GM12873 (cell line): ENCODE data around the gene ZBTB42.

Experiments used
- TF ChIP-seq, protein P1 (sequence below): IDR thresholded peaks from 2 replicates; pipeline ENCODE4 v1.5.1; 2012; ENCODE audit warnings: low read depth, mild to moderate bottlenecking, moderate library complexity, low read length, control low read depth; ENCODE audit not compliant: insufficient read depth; ENCODE audit errors: missing control alignments

Gene ZBTB42

DNA sequence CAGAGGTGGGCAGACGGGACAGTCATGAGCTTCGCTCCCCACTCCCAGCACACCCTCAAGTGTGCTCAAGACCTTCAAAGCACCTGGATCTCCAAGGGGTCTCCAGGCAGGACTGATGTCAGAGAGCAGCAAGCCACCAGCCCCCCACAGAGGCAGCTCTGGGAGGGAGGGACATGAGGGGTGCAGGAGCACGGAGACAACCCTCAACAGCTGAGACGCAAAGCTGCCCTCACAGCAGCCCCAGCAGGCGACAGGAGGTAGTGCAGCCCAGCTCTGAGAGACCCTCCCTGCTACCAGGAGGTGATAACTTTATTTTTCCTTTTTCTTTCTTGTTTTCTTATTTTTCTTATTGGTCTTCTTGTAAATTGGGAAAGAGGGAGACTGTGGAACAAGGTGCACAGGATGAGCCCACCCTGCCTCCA is 30.0 kb upstream of the ZBTB42 start:
- TF ChIP-seq, protein P1, sequence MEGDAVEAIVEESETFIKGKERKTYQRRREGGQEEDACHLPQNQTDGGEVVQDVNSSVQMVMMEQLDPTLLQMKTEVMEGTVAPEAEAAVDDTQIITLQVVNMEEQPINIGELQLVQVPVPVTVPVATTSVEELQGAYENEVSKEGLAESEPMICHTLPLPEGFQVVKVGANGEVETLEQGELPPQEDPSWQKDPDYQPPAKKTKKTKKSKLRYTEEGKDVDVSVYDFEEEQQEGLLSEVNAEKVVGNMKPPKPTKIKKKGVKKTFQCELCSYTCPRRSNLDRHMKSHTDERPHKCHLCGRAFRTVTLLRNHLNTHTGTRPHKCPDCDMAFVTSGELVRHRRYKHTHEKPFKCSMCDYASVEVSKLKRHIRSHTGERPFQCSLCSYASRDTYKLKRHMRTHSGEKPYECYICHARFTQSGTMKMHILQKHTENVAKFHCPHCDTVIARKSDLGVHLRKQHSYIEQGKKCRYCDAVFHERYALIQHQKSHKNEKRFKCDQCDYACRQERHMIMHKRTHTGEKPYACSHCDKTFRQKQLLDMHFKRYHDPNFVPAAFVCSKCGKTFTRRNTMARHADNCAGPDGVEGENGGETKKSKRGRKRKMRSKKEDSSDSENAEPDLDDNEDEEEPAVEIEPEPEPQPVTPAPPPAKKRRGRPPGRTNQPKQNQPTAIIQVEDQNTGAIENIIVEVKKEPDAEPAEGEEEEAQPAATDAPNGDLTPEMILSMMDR: peak; percentile 85

DNA sequence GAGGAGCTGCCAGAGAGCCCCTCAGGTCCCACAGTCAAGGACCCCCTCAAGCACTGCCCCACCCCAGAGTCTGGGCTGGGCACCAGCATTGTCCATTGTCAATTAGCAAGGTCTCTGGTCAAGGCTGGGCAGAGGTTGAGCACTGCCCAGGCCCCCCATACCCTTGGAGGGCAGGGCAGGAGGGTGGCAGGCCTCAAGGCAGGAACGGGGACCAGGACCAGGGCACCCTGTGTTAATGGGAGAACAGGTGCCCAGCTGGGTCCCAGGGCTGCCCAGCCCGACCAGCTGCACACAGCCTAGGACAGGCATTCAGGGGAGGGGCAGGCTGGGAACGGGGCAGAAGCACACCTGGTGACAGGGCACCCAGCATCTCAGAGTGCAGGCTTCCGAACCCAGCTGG is 29.5 kb upstream of the ZBTB42 start:
- TF ChIP-seq, protein P1: no peak

DNA sequence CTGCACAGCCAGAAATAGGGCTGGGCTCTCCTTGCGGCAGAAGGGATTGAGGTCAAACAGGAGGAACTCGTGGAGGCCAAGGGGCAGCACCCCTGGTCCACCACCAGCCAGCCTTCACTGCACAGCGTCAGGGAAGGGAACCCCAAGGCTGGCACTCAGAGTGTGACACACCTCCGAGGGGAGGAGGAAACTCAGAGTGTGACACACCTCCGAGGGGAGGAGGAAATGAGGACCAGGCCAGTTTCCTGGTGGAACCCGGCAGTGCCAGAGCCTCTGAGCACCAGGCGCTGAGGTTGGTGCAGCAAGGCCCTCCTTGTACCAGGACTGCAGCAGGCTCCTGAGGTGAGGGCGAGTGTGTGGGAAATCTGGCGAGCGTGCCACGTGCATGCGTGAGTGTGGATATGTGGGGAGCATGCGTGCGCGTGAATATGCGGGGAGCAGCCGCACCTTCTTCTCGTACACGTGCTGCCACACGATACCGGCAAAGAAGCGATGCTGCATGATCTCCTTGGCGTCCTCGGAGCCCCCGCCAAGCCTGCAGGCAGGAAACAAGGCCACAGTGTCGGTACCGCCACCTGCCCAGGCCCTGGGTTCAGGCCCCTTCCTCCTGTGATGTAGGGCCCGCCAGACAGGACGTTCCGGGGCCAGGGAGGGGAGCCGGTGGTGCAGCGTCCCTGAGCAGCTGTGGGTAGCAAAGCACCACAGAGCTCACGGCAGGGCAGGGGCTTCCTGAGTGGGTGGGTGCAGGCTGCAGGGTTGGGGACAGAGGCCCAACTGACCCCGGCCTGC is 28.8 kb upstream of the ZBTB42 start:
- TF ChIP-seq, protein P1: no peak

DNA sequence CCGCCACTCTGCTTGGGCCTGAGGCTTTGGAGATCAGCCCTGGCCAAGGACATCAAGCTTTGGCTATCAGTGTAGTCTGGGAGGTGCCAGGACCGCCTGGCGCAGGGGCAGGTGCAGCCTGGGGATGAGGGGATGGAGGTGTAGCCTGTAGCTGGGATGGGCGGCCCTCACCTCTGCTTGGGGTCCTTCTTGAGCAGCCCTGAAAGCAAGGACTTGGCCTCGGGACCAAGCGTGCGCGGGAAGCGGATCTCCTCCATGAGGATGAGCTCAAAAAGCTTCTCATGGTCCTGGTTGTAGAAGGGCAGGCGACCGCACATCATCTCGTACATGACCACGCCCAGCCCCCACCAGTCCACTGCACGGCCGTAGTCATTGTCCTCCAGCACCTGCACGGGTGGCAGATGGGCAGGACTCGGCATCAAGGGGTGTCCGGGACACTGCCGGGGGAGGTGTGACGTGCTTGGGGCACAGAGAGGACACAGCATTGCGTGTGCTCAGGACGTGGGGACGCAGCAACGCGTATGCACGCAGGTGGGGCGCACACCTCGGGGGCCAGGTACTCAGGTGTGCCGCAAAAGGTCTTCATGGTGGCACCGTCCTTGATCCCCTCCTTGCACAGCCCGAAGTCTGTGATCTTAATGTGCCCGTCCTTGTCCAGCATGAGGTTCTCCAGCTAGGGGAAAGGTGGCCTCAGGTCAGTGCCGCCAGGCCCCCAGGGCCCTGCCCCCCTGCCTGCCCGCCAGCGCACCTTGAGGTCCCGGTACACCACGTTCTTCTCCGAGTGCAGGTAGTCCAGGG is 28.0 kb upstream of the ZBTB42 start:
- TF ChIP-seq, protein P1: no peak

DNA sequence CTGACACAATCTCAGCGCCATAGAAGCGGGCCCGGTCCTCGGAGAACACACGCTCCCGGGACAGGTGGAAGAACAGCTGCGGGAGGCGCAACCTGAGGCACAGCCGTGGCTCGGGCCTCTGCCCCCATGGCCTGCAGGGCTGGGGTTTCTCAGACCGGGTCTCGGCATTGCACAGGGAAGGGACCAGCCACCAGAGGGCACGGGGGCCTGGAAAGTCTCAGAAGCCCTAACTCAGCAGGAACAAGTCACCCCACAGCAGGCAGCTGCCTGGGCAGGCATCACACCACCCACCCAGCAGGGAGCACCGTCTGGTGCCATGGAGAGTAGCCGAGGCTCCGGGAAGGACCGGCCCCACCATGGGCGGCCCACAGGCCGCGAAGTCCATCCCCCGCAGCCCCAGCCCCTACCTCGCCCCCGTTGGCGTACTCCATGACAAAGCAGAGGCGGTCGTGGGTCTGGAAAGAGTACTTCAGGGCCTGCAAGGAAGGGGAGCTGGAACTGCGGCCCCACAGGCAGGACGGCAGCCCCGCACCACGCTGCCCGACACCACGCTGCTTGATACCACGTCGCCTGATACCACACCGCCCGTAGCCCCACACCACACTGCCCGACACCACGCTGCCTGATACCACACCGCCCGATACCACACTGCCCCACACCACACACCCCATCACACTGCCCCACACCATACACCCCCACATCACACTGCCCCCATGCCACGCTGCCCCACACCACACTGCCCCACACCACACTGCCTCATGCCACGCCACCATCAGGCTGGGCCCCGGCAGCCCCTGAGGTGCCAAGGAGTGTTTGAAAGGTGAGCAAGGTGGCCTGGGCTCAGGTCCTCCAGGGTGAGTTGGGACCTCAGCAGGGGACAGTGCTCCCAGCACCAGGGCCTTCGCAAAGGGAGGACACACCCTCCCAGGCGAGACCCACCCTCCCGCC is 27.1 kb upstream of the ZBTB42 start:
- TF ChIP-seq, protein P1: no peak

DNA sequence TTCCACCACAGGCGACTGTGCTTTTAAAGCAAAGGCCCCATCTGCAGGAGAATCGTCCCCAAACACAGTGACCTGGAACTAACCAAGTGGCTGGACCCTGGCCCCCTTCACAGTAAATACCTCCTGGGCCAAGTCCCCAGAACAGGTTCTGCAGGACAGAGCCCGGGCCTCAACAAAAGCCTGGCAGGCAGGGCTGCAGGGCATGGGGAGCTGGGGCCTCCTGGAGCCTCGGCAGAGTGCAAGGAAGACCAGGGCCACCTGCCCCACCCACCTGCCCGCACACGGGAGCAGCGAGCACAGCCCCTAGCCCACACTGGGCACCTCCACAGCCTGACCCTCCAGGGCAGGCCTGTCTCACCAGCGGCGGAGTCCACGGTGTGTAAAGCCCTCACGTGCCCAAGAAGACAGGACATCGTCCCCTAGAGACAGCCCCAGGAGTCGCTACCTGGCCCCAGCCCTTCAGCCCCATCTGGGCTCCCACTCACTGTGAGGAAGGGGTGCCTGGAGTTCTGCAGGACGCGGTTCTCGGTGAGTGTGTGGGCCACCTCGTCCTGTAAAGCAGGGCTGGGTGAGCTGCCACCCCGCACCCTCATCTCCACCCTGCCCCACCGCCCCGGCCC is 26.3 kb upstream of the ZBTB42 start:
- TF ChIP-seq, protein P1: no peak
